Caco-2 (cell line): ENCODE data around the gene KRTAP5-10. TPM values are rescaled to one million over a fixed set of nuclear protein-coding genes. Genes with fewer than 3 reads are reported as not detected.
"Not testable (repeated sequence)": the region's sequence is repeated elsewhere in the genome, so short reads cannot be mapped to it uniquely, and the experiment has no call there.

Experiments used
- BruUV-seq: library from RNA; stranded (reverse); fragments of 400-500 nt; replicated peaks from 2 replicates; lab custom pipeline; 2021; lab: Mats Ljungman, UMichigan
- CTCF ChIA-PET: fragments of 300-600 bp; sonication (Branson Sonifier 250); formaldehyde crosslinking; loops from one replicate; lab custom pipeline; 2022; ENCODE audit warnings: antibody characterized with exemption; lab: Charles Lee
- POLR2A ChIA-PET: fragments of 300-600 bp; sonication (Branson Sonifier 250); formaldehyde crosslinking; loops from one replicate; lab custom pipeline; 2022; ENCODE audit warnings: antibody characterized with exemption; lab: Charles Lee
- DNase-seq, 2 experiments: peaks; one replicate each; pipeline versions ENCODE4 v3.0.0 to v3.0.0-alpha.2; 2020 to 2022
- H3K27me3 ChIP-seq: replicated peaks from 2 replicates; pipeline ENCODE4 v1.6.0; 2011; ENCODE audit warnings: low read length; ENCODE audit not compliant: control insufficient read depth, insufficient read depth
- H3K36me3 ChIP-seq: 2 replicates; pipeline ENCODE4 v1.5.1; 2011; ENCODE audit warnings: low read length; ENCODE audit not compliant: control insufficient read depth, insufficient read depth
- H3K4me1 ChIP-seq: fragments of 250-450 bp; sonication (Bioruptor Pico); 2 replicates; pipeline ENCODE4 v1.5.1; 2020; ENCODE audit warnings: mild to moderate bottlenecking
- H3K4me3 ChIP-seq: 2 replicates; pipeline ENCODE4 v1.5.1; 2011; ENCODE audit warnings: low read depth, mild to moderate bottlenecking, control low read depth, low read length
- H3K9me3 ChIP-seq: fragments of 250-450 bp; sonication (Bioruptor Pico); 2 replicates; pipeline ENCODE4 v1.5.1; 2020; ENCODE audit warnings: mild to moderate bottlenecking, moderate library complexity
- H3K27ac Mint-ChIP-seq: one replicate; pipeline ENCODE4 v1.8.0; 2022; ENCODE audit warnings: mixed read lengths; ENCODE audit not compliant: unreplicated experiment
- H3K27me3 Mint-ChIP-seq: one replicate; pipeline ENCODE4 v1.8.0; 2022; ENCODE audit warnings: mixed read lengths; ENCODE audit not compliant: insufficient read depth, unreplicated experiment
- H3K36me3 Mint-ChIP-seq: one replicate; pipeline ENCODE4 v1.8.0; 2022; ENCODE audit warnings: mild to moderate bottlenecking, mixed read lengths; ENCODE audit not compliant: insufficient read depth, unreplicated experiment
- H3K4me1 Mint-ChIP-seq: one replicate; pipeline ENCODE4 v1.8.0; 2022; ENCODE audit warnings: low read depth, mixed read lengths; ENCODE audit not compliant: unreplicated experiment
- H3K4me3 Mint-ChIP-seq: one replicate; pipeline ENCODE4 v1.8.0; 2022; ENCODE audit warnings: mild to moderate bottlenecking, moderate library complexity, mixed read lengths; ENCODE audit not compliant: unreplicated experiment
- H3K9me3 Mint-ChIP-seq: one replicate; pipeline ENCODE4 v1.8.0; 2022; ENCODE audit warnings: mixed read lengths; ENCODE audit not compliant: unreplicated experiment
- intact Hi-C: fragments of 100-400 bp; cut with micrococcal nuclease; formaldehyde crosslinking; loops from one replicate; pipeline ENCODE4 v1.10.0; 2022; ENCODE audit not compliant: unreplicated experiment
- total RNA-seq: library from RNA; stranded (reverse); gene quantifications from 2 replicates; pipeline ENCODE4 v1.2.3, GENCODE V29; 2022
- TF ChIP-seq, protein P1 (sequence below), 2 experiments: fragments of 200-600 bp in 1 of 2; IDR thresholded peaks; 1 replicate in 1 of 2; 2 replicates in 1 of 2; pipeline versions ENCODE4 v1.5.1 to v1.8.0; 2011 to 2022; ENCODE audit warnings: antibody characterized with exemption in 1 of 2, control low read depth in 1 of 2, inconsistent platforms in 1 of 2, low read depth in 1 of 2, low read length in 1 of 2, mild to moderate bottlenecking in 1 of 2, moderate library complexity in 1 of 2; ENCODE audit not compliant: insufficient read depth in 1 of 2, severe bottlenecking in 1 of 2, unreplicated experiment in 1 of 2

The KRTAP5-10 gene
- total RNA-seq, 1 experiment from 2014 or later, result not detected

DNA sequence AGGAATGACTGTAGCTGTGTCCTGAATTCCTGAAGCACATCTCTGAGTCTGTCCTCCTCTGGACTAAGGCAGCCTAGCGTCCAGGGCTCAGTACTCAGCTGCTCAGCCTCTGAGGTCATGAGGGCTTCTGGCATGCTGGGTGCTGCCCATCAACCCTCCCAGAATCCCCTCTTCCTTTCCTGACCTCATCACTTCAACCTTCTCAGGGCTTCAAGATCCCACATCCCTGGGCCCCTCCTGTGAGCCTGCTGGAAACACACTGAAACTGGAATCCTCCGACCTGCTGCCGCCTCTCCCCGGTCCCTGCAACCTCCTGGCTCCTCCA, 26.7 kb upstream of the KRTAP5-10 start:
- Mint-ChIP-seq H3K4me1 (peaks cover 21% of the 10 kb centered on the region), H3K36me3 (no peaks in the 10 kb centered on the region), H3K9me3 (peaks cover 10% of the 10 kb centered on the region), H3K27me3 (no peaks in the 10 kb centered on the region), H3K27ac (no peak overlapping the region), H3K4me3 (no peak overlapping the region)
- Histone ChIP-seq H3K4me3 (no peak overlapping the region), H3K27me3 (no peaks in the 10 kb centered on the region), H3K4me1 (peaks cover 7% of the 10 kb centered on the region), H3K36me3 (no peaks in the 10 kb centered on the region), H3K9me3 (no peaks in the 10 kb centered on the region)
- ChIA-PET CTCF (no interaction called here), POLR2A (no interaction called here)
- intact Hi-C loops, result no loop called here
- DNase-seq, result no peak
- TF ChIP-seq, protein P1, sequence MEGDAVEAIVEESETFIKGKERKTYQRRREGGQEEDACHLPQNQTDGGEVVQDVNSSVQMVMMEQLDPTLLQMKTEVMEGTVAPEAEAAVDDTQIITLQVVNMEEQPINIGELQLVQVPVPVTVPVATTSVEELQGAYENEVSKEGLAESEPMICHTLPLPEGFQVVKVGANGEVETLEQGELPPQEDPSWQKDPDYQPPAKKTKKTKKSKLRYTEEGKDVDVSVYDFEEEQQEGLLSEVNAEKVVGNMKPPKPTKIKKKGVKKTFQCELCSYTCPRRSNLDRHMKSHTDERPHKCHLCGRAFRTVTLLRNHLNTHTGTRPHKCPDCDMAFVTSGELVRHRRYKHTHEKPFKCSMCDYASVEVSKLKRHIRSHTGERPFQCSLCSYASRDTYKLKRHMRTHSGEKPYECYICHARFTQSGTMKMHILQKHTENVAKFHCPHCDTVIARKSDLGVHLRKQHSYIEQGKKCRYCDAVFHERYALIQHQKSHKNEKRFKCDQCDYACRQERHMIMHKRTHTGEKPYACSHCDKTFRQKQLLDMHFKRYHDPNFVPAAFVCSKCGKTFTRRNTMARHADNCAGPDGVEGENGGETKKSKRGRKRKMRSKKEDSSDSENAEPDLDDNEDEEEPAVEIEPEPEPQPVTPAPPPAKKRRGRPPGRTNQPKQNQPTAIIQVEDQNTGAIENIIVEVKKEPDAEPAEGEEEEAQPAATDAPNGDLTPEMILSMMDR (IDR thresholded peaks at IDR 0.05; ENCODE audit: insufficient read depth in 1 of 2, low read depth in 1 of 2, low read length in 1 of 2, severe bottlenecking in 1 of 2, unreplicated experiment in 1 of 2), result no peak
- no TSS peak for BruUV-seq

DNA sequence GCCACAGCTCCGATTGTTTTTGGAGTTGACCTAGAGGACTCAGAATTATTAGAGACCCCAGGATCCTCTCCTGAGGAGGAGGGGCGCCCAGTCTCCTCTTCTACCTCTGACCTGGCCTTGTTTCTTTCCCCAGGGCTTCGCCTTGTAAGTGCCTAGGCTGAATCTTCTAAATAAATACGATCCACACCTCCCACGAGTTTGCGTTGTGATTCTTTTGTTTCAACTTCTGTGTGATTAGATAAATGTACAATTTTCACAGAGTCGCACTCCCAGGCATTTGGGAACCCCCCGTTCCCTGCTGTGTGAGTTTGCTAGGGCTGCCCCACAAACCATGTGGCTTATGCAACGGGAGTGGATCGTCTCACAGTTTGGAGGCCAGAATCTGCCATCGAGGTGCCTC, 26.3 kb upstream of the KRTAP5-10 start:
- CTCF ChIA-PET, result no interaction called here

DNA sequence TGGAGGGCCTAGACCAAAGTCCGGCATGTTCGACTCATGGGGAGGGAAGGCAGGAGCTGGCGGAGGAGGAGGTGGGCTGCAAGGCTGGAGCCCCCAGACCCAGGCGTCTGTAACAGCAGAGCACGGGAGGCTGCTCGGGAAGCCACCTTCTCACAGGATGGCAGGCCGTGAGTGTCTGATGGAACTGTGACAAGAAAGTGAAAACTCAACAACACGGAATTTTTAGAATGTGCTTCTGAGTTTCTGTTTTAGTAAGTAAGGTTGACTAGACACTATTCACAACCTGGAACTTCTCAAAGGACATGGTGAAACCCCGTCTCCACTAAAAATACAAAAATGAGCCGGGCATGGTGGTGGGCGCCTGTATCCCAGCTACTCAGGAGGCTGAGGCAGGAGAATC, 25.4 kb upstream of the KRTAP5-10 start:
- H3K9me3 Mint-ChIP-seq, result peaks cover 10% of the 10 kb centered on the region
- peaks cover 16% of the 10 kb centered on the region for H3K4me1 Mint-ChIP-seq
- H3K27ac Mint-ChIP-seq, H3K27me3 Mint-ChIP-seq, H3K27me3 ChIP-seq, H3K36me3 Mint-ChIP-seq, H3K4me3 ChIP-seq, intact Hi-C loops, BruUV-seq, H3K9me3 ChIP-seq, H3K36me3 ChIP-seq, POLR2A ChIA-PET, DNase-seq, CTCF ChIA-PET, H3K4me3 Mint-ChIP-seq: not testable (repeated sequence)
- H3K4me1 ChIP-seq, result peaks cover 13% of the 10 kb centered on the region

More for the DNA sequence above, 26.3 kb upstream of the KRTAP5-10 start:
- Mint-ChIP-seq H3K4me1 (peaks cover 22% of the 10 kb centered on the region), H3K27me3 (no peaks in the 10 kb centered on the region), H3K9me3 (peaks cover 10% of the 10 kb centered on the region), H3K4me3 (no peak overlapping the region), H3K36me3 (no peaks in the 10 kb centered on the region), H3K27ac (no peak overlapping the region)
- H3K4me1 ChIP-seq, result peaks cover 10% of the 10 kb centered on the region
- intact Hi-C loops, result no loop called here
- no peaks in the 10 kb centered on the region for H3K27me3 ChIP-seq
- POLR2A ChIA-PET, result no interaction called here
- no peak for DNase-seq
- H3K4me3 ChIP-seq, result no peak overlapping the region
- H3K36me3 ChIP-seq, result no peaks in the 10 kb centered on the region
- BruUV-seq, result no TSS peak
- TF ChIP-seq, protein P1 (IDR thresholded peaks at IDR 0.05; ENCODE audit: insufficient read depth in 1 of 2, low read depth in 1 of 2, low read length in 1 of 2, severe bottlenecking in 1 of 2, unreplicated experiment in 1 of 2), result no peak
- H3K9me3 ChIP-seq, result no peaks in the 10 kb centered on the region

DNA sequence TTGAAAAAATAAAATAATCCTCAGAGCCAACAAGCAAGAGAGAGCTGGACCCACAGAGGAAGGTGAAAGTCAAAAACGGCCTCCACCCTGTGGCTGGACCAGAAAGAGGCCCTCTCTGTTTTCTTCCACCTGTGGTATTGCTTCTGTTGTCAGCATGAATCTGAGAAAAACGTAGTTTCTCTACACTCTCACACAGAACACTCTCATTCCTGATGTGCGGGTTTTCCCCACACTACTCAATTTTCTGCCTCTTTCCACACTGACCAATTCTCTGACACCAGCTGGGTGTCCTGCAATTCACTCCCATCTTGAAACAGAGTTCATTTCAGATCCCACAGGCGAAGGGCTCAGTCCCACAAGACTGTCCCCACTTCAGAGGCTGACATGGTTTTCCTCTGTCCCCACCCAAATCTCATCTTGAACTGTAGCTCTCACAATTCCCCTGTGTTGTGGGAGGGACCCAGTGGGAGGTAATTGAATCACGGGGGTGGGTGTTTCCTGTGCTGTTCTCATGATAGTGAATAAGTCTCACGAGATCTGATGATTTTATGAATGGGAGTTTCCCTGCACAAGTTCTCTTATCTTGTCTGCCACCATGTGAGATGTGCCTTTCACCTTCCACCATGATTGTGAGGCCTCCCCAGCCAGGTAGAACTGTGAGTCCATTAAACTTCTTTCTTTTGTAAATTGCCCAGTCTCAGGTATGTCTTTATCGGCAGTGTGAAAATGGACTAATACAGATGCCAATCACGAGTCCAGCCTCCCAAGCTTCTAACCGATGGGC, 24.6 kb upstream of the KRTAP5-10 start:
- H3K27me3 Mint-ChIP-seq, H3K4me3 Mint-ChIP-seq, POLR2A ChIA-PET, H3K27me3 ChIP-seq, H3K4me3 ChIP-seq, H3K27ac Mint-ChIP-seq, DNase-seq, H3K36me3 ChIP-seq, H3K36me3 Mint-ChIP-seq, BruUV-seq, CTCF ChIA-PET, H3K9me3 ChIP-seq, intact Hi-C loops: not testable (repeated sequence)
- Mint-ChIP-seq H3K4me1 (peaks cover 15% of the 10 kb centered on the region), H3K9me3 (peaks cover 17% of the 10 kb centered on the region)
- peaks cover 18% of the 10 kb centered on the region for H3K4me1 ChIP-seq
